Gastroesophageal sphincter (tissue), 4 donors: Measurements from ENCODE around the gene MAML2. TPM values are rescaled to one million over a fixed set of nuclear protein-coding genes. Genes with fewer than 3 reads are reported as not detected.

Experiments used
- ATAC-seq: fragments of 150-250 bp; one replicate; pipeline ENCODE4 v1.9.1; 2016; ENCODE audit warnings: mild to moderate bottlenecking, moderate library complexity
- H3K27ac ChIP-seq, 4 donors: fragments of 200-600 bp; sonication (generic) in 3 of 4; 1 replicate in 3 of 4; 2 replicates in 1 of 4; pipeline ENCODE4 v1.5.1; 2016 to 2019
- H3K27me3 ChIP-seq: fragments of 200-600 bp; sonication (generic); one replicate; pipeline ENCODE4 v1.5.1; 2019
- H3K36me3 ChIP-seq, 2 donors: fragments of 200-600 bp; sonication (generic); one replicate each; pipeline ENCODE4 v1.5.1; 2019; ENCODE audit warnings: control low read depth in 1 of 2
- H3K4me1 ChIP-seq, 3 donors: fragments of 200-600 bp; sonication (generic); 1 replicate in 2 of 3; 2 replicates in 1 of 3; pipeline ENCODE4 v1.5.1; 2016 to 2019; ENCODE audit warnings: control low read depth in 2 of 3
- H3K4me3 ChIP-seq, 2 donors: fragments of 200-600 bp; sonication (generic); one replicate each; pipeline ENCODE4 v1.5.1; 2019; ENCODE audit warnings: mild to moderate bottlenecking in 1 of 2, moderate library complexity in 1 of 2
- H3K9me3 ChIP-seq, 3 donors: fragments of 200-600 bp; sonication (generic); one replicate each; pipeline ENCODE4 v1.5.1; 2017 to 2019; ENCODE audit warnings: control low read depth in 2 of 3
- EP300 ChIP-seq: sonication (generic); formaldehyde crosslinking; IDR thresholded peaks from one replicate; pipeline ENCODE4 v1.6.1; 2017; ENCODE audit warnings: antibody characterized with exemption, mild to moderate bottlenecking
- POLR2A ChIP-seq, 2 donors: fragments of 450-650 bp; IDR thresholded peaks; one replicate each; pipeline ENCODE4 v1.6.1; 2017; ENCODE audit warnings: antibody characterized with exemption in 2 of 2, mild to moderate bottlenecking in 2 of 2, moderate library complexity in 1 of 2
- POLR2AphosphoS5 ChIP-seq: sonication (generic); formaldehyde crosslinking; IDR thresholded peaks from one replicate; pipeline ENCODE4 v1.6.1; 2017; ENCODE audit warnings: antibody characterized with exemption
- WGBS, 2 donors: methylation state at CpG; one replicate each; pipeline ENCODE4 v1.1.5; 2018; ENCODE audit warnings: low coverage in 1 of 2; 5-methylcytosine and 5-hydroxymethylcytosine counted together
- total RNA-seq, 4 donors: library from RNA; depleted of rRNA; stranded (reverse); fragments of >200 nt; gene quantifications; one replicate each; pipeline ENCODE4 v1.1.0, GENCODE V29; 2016
- TF ChIP-seq, protein P1 (sequence below), 4 experiments: fragments of 200-600 bp in 2 of 4; fragments of 450-650 bp in 2 of 4; sonication (generic) in 1 of 4; IDR thresholded peaks; one replicate each; pipeline ENCODE4 v1.5.1; 2017 to 2019; ENCODE audit warnings: antibody characterized with exemption in 4 of 4, mild to moderate bottlenecking in 2 of 4, moderate library complexity in 2 of 4

MAML2 gene
- total RNA-seq, 4 donors from 2014 or later, result 15.8 to 31.8 (median 23.7) TPM

DNA sequence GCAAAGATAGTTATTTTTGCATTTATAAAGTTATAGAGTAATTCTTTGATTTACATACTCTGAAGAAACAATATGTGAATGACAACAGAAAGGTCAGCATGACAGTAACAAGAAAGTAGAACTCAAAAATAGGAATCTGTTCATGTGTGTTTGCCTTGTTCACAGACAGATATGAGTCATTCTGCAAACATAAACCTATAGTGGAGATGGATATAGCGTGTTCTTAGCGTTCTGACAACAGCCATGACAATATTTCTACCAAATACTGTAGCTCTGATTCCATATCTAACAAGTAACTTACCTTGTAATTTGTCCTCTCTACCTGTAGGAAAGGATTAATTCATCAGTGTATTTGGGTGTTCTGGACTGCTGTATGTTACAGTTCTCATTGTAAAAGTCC lies 210.6 kb downstream of the MAML2 start:
- peaks cover 9 to 28% (median 13%) of the 10 kb centered on the region in 3 donors for H3K4me1 ChIP-seq
- H3K36me3 ChIP-seq, result no peaks in the 10 kb centered on the region
- no peaks in the 10 kb centered on the region for H3K27me3 ChIP-seq
- TF ChIP-seq, protein P1, sequence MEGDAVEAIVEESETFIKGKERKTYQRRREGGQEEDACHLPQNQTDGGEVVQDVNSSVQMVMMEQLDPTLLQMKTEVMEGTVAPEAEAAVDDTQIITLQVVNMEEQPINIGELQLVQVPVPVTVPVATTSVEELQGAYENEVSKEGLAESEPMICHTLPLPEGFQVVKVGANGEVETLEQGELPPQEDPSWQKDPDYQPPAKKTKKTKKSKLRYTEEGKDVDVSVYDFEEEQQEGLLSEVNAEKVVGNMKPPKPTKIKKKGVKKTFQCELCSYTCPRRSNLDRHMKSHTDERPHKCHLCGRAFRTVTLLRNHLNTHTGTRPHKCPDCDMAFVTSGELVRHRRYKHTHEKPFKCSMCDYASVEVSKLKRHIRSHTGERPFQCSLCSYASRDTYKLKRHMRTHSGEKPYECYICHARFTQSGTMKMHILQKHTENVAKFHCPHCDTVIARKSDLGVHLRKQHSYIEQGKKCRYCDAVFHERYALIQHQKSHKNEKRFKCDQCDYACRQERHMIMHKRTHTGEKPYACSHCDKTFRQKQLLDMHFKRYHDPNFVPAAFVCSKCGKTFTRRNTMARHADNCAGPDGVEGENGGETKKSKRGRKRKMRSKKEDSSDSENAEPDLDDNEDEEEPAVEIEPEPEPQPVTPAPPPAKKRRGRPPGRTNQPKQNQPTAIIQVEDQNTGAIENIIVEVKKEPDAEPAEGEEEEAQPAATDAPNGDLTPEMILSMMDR (IDR thresholded peaks at IDR 0.05), result no peak
- TF ChIP-seq POLR2A (IDR thresholded peaks at IDR 0.05), result no peak
- TF ChIP-seq POLR2AphosphoS5, result no peak
- no peak for TF ChIP-seq EP300
- no peak overlapping the region for H3K27ac ChIP-seq
- no peaks in the 10 kb centered on the region for H3K9me3 ChIP-seq
- WGBS, 2 donors, result 95 to 100% methylated on average over 2 of the region's 2 CpGs
- no peak for ATAC-seq
- no peak overlapping the region for H3K4me3 ChIP-seq

DNA sequence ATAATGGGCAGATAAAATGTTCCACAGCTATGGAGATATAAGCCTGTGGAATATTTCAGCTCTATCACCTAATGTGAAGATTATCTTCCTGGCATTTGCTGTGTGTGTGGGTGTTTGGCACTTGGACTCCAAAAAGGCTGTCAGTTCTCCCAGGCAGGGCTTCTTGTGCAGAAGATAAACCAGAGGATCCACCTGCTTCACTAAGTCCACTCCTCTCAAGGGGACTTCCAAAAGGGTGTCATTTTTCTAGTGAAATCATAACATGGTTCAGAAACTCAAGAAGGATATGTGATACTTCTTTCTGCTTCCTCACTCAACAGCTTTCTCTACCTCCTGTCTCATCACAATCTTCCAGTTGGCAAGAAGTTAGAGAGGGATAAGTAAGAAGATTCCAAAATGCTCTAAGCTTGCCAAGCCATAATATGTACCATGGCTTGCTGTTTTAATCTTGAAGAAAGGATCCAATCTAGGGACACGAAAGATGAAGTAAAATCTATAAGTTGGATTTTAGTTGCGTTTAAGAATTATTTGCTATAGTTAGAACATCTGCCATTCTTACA lies 212.9 kb downstream of the MAML2 start:
- TF ChIP-seq, protein P1 (IDR thresholded peaks at IDR 0.05), result no peak
- TF ChIP-seq POLR2AphosphoS5, result no peak
- TF ChIP-seq POLR2A (IDR thresholded peaks at IDR 0.05), result no peak
- TF ChIP-seq EP300, result no peak
- Histone ChIP-seq H3K36me3 (no peaks in the 10 kb centered on the region), H3K27ac (no peak overlapping the region), H3K9me3 (no peaks in the 10 kb centered on the region), H3K4me1 (peaks cover 0 to 20% (median 4%) of the 10 kb centered on the region in 3 donors), H3K27me3 (no peaks in the 10 kb centered on the region), H3K4me3 (no peak overlapping the region)
- WGBS, 2 donors, result 83 to 86% methylated on average over 2 of the region's 2 CpGs
- ATAC-seq, result no peak

DNA sequence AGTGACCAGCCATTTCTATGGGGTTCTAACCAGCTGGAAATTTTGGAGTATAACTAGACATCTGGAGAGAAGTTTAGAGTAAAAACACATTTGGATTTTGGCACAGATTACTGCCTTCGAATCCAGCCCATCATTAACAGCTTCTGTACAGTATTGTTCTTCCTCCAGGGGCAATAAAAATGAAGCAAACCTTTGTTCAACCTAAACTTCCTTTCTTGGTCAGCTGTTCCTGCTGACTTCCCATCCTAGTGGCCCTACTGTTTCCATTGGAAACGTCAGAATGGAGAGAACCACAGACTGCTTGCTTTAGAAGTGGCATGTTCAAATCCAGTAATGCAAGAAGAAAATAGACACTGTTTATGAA lies 215.4 kb downstream of the MAML2 start:
- Histone ChIP-seq H3K27me3 (no peaks in the 10 kb centered on the region), H3K36me3 (no peaks in the 10 kb centered on the region), H3K4me3 (no peak overlapping the region), H3K27ac (no peak overlapping the region), H3K4me1 (peaks cover 0 to 13% (median 0%) of the 10 kb centered on the region in 3 donors), H3K9me3 (no peaks in the 10 kb centered on the region)
- no peak for ATAC-seq
- WGBS, 2 donors, result 8 to 38% methylated on average over 2 of the region's 2 CpGs
- TF ChIP-seq POLR2AphosphoS5 (no peak), EP300 (no peak), POLR2A (IDR thresholded peaks at IDR 0.05) (no peak)
- TF ChIP-seq, protein P1 (IDR thresholded peaks at IDR 0.05), result no peak

DNA sequence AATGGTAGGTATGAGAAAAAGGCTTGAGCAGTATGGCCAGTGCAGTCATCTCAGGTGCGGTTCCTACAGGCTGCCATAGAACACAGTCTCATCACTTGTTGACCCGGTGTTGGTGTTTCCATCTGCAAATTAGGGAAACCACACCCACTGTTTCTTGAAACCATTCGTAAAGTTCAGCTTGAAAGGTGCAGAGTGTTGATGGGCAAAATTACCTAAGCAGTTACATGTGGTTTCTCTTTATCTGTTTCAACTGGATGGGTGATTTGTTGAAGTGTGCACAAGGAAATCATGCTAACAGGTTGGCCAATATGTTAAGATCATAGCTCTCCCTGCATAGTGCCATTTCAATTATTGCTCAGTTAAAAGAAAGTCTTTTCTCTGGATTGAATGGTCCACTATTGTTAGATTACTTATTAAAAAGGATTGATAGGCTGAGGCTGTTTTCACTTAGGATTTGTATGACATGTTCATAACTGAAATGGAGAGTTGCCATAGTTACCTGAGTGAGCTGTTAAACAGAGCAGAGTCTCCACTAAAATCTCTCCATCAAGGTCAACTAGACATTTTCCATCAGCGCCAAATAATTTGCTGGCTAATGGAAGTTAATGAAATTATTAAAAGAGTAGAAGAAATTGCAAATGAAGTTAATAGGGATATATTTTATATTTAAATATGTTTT lies 215.9 kb downstream of the MAML2 start:
- Histone ChIP-seq H3K9me3 (no peaks in the 10 kb centered on the region), H3K4me1 (peaks cover 0 to 13% (median 0%) of the 10 kb centered on the region in 3 donors), H3K36me3 (no peaks in the 10 kb centered on the region), H3K27me3 (no peaks in the 10 kb centered on the region), H3K4me3 (no peak overlapping the region), H3K27ac (no peak overlapping the region)
- TF ChIP-seq POLR2AphosphoS5, result no peak
- no peak for TF ChIP-seq POLR2A (IDR thresholded peaks at IDR 0.05)
- no peak for TF ChIP-seq EP300
- TF ChIP-seq, protein P1 (IDR thresholded peaks at IDR 0.05), result no peak
- no peak for ATAC-seq
- WGBS, 2 donors, result 67 to 70% methylated on average over 3 to 4 of the region's 4 CpGs

DNA sequence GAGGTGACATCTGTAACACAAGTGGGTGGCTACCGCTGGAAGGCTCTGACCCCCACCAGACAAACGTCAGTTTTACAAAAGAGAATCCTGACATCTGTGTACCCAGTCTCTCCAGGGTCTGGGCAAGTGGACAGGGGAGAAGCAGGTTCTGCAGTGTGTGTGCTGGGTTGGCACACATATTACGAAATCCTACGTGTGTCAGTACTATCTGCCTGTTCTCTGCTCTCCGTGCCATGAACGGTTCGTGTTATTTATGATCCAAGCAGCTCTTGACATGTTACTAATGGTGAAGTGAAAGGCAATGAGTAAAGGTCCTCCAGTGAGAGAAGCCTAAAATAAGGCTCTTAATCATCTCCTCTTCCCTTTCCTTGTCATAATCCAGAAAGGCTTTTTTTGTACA lies 217.6 kb downstream of the MAML2 start:
- Histone ChIP-seq H3K27me3 (no peaks in the 10 kb centered on the region), H3K27ac (no peak overlapping the region), H3K36me3 (no peaks in the 10 kb centered on the region), H3K4me1 (peaks cover 0 to 13% (median 0%) of the 10 kb centered on the region in 3 donors), H3K4me3 (no peak overlapping the region), H3K9me3 (no peaks in the 10 kb centered on the region)
- WGBS, 2 donors, result 66 to 70% methylated on average over 4 to 6 of the region's 7 CpGs
- no peak for ATAC-seq
- TF ChIP-seq POLR2A (IDR thresholded peaks at IDR 0.05) (no peak), EP300 (no peak), POLR2AphosphoS5 (no peak)
- TF ChIP-seq, protein P1 (IDR thresholded peaks at IDR 0.05), result no peak
